DOHH2 (cell line): ENCODE measurements around the gene ZNF528.
A peak's percentile ranks its signal among the peaks of the same experiment; 100 is the strongest.

ENCODE experiments used
- H3F3A ChIP-seq: fragments of 200-600 bp; sonication (generic), shearing (Covaris generic); 2 replicates; pipeline ENCODE4 v1.6.0; 2016; ENCODE audit warnings: antibody characterized with exemption, mild to moderate bottlenecking; ENCODE audit not compliant: control insufficient read depth, insufficient read depth
- H3K27ac ChIP-seq: fragments of 200-600 bp; sonication (generic); 2 replicates; pipeline ENCODE4 v1.5.1; 2014; ENCODE audit warnings: low read depth, mild to moderate bottlenecking, low read length, moderate library complexity
- H3K27me3 ChIP-seq: fragments of 200-600 bp; sonication (generic); 2 replicates; pipeline ENCODE4 v1.6.1; 2014; ENCODE audit warnings: mild to moderate bottlenecking, low read length, mixed read lengths; ENCODE audit not compliant: control insufficient read depth
- H3K36me3 ChIP-seq: fragments of 200-600 bp; sonication (generic); 2 replicates; pipeline ENCODE4 v1.6.1; 2014; ENCODE audit warnings: mild to moderate bottlenecking, low read length, moderate library complexity, mixed read lengths; ENCODE audit not compliant: control insufficient read depth
- H3K4me1 ChIP-seq: fragments of 200-600 bp; sonication (generic); 2 replicates; pipeline ENCODE4 v1.6.1; 2014; ENCODE audit warnings: mild to moderate bottlenecking, low read length, mixed read lengths; ENCODE audit not compliant: control insufficient read depth
- H3K4me2 ChIP-seq: fragments of 200-600 bp; sonication (generic); 2 replicates; pipeline ENCODE4 v1.6.0; 2014; ENCODE audit warnings: mild to moderate bottlenecking, low read length, moderate library complexity
- H3K4me3 ChIP-seq: fragments of 200-600 bp; sonication (generic); 2 replicates; pipeline ENCODE4 v1.5.1; 2014; ENCODE audit warnings: mild to moderate bottlenecking, low read length, mixed read lengths
- H3K79me2 ChIP-seq: fragments of 200-600 bp; sonication (generic); 2 replicates; pipeline ENCODE4 v1.6.1; 2014; ENCODE audit warnings: mild to moderate bottlenecking, low read length, mixed read lengths; ENCODE audit not compliant: control insufficient read depth
- H3K9me2 ChIP-seq: fragments of 200-600 bp; sonication (generic); replicated peaks from 2 replicates; pipeline ENCODE4 v1.6.1; 2014; ENCODE audit warnings: mild to moderate bottlenecking, low read length, mixed read lengths; ENCODE audit not compliant: control insufficient read depth
- H3K9me3 ChIP-seq: fragments of 200-600 bp; sonication (generic); 2 replicates; pipeline ENCODE4 v1.6.1; 2014; ENCODE audit warnings: antibody characterized with exemption, low read length, mixed read lengths; ENCODE audit not compliant: control insufficient read depth, insufficient read depth
- H4K20me1 ChIP-seq: fragments of 200-600 bp; sonication (generic); 2 replicates; pipeline ENCODE4 v1.6.0; 2014; ENCODE audit warnings: low read depth, mild to moderate bottlenecking, antibody characterized with exemption, low read length, moderate library complexity; ENCODE audit not compliant: control insufficient read depth, insufficient read depth
- CTCF ChIP-seq: fragments of 200-600 bp; sonication (generic); IDR thresholded peaks from one replicate; pipeline ENCODE4 v1.5.1; 2014; ENCODE audit warnings: antibody characterized with exemption, mild to moderate bottlenecking, low read depth, low read length; ENCODE audit not compliant: poor library complexity, severe bottlenecking
- EZH2phosphoT487 ChIP-seq: fragments of 200-600 bp; sonication (generic); IDR thresholded peaks from 2 replicates; pipeline ENCODE4 v1.6.1; 2017; ENCODE audit warnings: borderline replicate concordance, mild to moderate bottlenecking, antibody characterized with exemption, low read length, moderate library complexity, mixed read lengths

Gene ZNF528

GRCh38 chr19:52397310-52398080 is at the start of gene ZNF528:
Gene ZNF528 (plus strand): TSS chr19:52397849. CDS start chr19:52402014, 4,165 bp downstream.
- peak within 1 kb of the TSS; percentile 66 for H3K4me2 ChIP-seq
- H3K4me3 ChIP-seq = peak within 1 kb of the TSS; percentile 74
- TF ChIP-seq CTCF (no peak), EZH2phosphoT487 (no peak)
- no peaks in the 10 kb centered on the region for H3K79me2 ChIP-seq
- H4K20me1 ChIP-seq = no peaks in the 10 kb centered on the region
- no peaks in the 10 kb centered on the region for H3F3A ChIP-seq
- H3K27ac ChIP-seq = peak within 1 kb of the TSS; percentile 37
- peaks cover 10% of the 10 kb centered on the region for H3K4me1 ChIP-seq
- no peaks in the 10 kb centered on the region for H3K9me2 ChIP-seq
- H3K9me3 ChIP-seq = peaks cover 27% of the 10 kb centered on the region; the same call in 1 of the 2 replicates
- H3K27me3 ChIP-seq = no peaks in the 10 kb centered on the region
- no peaks in the 10 kb centered on the region for H3K36me3 ChIP-seq

GRCh38 chr19:52351512-52351911 is 46.1 kb upstream of the ZNF528 start:
- no peaks in the 10 kb centered on the region for H3K27me3 ChIP-seq
- H3F3A ChIP-seq = no peaks in the 10 kb centered on the region
- H3K36me3 ChIP-seq = no peaks in the 10 kb centered on the region
- H3K27ac ChIP-seq = no peak overlapping the region
- H3K9me3 ChIP-seq = peaks cover 7% of the 10 kb centered on the region
- no peaks in the 10 kb centered on the region for H3K9me2 ChIP-seq
- H3K4me2 ChIP-seq = no peak overlapping the region
- no peak overlapping the region for H3K4me3 ChIP-seq
- no peaks in the 10 kb centered on the region for H3K79me2 ChIP-seq
- no peaks in the 10 kb centered on the region for H4K20me1 ChIP-seq
- TF ChIP-seq EZH2phosphoT487 = no peak
- TF ChIP-seq CTCF = peak; percentile 65
- no peaks in the 10 kb centered on the region for H3K4me1 ChIP-seq

- Histone ChIP-seq H3K4me1 (0 out of 2 replicates have a peak, but pooled peaks cover 3% of the 10 kb centered on the region), H3K79me2 (no peaks in the 10 kb centered on the region), H3F3A (no peaks in the 10 kb centered on the region), H4K20me1 (no peaks in the 10 kb centered on the region), H3K36me3 (no peaks in the 10 kb centered on the region), H3K4me2 (no peak overlapping the region), H3K9me2 (no peaks in the 10 kb centered on the region), H3K27ac (no peak overlapping the region), H3K27me3 (no peaks in the 10 kb centered on the region), H3K4me3 (no peak overlapping the region), H3K9me3 (peaks cover 29% of the 10 kb centered on the region)
- TF ChIP-seq CTCF (no peak), EZH2phosphoT487 (no peak)
Measured at GRCh38 chr19:52366414-52366824, 31.2 kb upstream of the ZNF528 start.
